HG03064 (cell line): Measurements from ENCODE around the gene ACTR3C.
"Not testable (repeated sequence)": the region's sequence is repeated elsewhere in the genome, so short reads cannot be mapped to it uniquely, and the experiment has no call there.

ENCODE experiments used
- ATAC-seq: cut with Tn5 transposase; IDR thresholded peaks from one replicate; pipeline ENCODE4 v1.9.1; 2021; ENCODE audit warnings: low read depth; ENCODE audit not compliant: unreplicated experiment

Gene ACTR3C

DNA sequence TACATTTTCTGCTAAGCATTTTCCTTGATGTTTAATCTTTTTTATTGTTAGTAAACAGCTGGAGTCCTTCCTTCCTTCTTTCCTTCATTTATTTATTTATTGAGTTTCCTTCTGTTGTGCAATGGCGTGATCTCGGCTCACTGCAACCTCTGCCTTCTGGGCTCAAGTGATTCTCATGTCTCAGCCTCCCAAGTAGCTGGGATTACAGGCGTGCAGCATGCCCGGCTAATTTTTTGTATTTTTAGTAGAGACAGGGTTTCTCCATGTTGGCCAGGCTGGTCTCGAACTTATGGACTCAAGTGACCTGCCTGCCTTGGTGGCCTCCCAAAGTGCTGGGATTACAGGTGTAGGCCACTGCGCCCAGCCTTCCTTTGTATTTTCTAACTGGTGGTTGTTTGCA is 6.4 kb downstream of the ACTR3C start:
- ATAC-seq = not testable (repeated sequence)

DNA sequence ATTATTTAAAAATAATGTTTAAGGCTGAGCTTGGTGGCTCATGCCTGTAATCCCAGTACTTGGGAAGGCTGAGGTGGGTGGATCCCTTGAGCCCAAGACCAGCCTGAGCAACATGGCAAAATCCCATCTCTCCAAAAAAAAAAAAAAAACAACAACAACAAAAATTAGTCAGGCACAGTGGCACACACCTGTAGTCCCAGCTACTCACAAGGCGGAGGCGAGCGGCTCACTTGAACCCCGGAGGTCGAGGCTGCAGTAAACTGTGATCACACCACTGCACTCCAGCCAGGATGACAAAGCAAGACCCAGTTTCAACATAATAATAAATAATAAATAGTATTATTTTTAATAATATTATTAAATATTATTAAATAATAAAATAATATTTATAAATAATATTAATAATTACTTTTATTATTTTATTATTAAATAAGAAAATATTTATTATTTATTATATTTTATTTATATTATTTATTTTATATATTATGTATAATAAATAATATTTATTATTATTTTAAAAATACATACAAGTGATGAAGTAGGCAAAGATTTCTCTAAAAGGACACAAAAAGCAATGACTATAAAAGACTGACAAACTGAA is 8.6 kb downstream of the ACTR3C start:
- ATAC-seq = no peak

DNA sequence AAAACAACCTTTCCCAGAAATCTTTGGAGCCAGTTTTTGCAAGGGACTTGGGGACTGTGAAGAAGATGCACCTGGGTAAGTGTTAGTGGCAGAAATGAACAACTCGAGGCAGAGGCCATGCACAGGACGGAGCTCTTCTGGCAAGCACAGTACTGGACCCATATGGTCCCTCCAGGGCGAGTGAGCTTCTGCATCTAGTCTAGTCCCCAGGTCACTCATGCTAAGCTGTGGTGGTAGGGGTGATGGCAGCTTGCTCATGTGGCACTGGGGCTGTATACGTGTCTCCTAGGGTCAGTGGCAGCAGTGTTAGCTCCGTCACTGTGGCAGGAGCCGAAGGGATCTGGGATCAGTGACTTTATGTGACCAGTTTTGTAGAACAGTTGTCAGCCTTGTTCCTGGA is 9.5 kb downstream of the ACTR3C start:
- no peak for ATAC-seq

DNA sequence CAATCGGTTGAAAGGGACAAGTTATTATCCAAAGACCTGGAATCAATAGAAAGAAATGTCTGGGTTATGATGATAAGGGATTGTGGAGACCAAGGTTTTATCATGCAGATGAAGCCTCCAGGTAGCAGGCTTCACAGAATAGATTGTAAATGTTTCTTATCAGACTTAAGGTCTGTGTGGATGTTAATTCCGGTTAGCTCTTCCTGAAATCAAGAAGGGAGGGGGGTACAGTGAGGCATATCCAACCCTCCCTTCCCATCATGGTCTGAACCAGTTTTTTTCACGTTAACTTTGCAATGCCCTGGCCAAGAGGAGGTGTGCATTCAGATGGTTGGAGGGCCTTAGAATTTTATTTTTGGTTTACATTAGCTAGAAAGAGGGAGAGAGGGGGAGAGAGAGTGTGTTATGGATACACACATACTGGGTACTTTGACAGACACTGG is 10.0 kb downstream of the ACTR3C start:
- ATAC-seq = no peak

DNA sequence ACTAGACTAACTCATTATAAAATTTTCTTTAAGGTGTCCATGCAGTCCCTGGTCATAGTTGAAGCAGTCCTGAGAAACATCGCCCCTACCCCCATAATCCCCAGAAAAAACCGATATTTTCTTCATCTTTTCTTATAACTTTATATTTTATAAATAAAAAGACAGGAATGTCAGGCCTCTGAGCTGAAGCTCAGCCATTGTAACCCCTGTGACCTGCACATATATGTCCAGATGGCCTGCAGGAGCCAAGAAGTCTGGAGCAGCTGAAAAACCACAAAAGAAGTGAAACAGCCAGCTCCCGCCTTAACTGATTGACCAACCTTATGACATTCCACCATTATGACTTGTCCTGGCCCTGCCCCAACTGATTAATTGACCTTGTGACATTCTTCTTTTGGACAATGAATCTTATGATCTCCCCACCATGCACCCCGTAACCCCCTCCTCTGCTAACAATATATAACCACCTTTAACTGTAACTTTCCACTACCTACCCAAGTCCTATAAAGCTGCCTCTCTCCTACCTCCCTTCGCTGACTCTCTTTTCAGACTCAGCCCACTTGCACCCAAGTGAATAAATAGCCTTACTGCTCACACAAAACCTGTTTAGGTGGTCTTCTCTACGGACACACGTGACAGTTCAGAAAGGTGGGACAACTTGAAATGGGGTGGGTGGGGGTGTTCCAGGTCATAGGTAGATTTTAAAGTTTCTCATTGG is 10.5 kb downstream of the ACTR3C start:
- ATAC-seq = not testable (repeated sequence)

DNA sequence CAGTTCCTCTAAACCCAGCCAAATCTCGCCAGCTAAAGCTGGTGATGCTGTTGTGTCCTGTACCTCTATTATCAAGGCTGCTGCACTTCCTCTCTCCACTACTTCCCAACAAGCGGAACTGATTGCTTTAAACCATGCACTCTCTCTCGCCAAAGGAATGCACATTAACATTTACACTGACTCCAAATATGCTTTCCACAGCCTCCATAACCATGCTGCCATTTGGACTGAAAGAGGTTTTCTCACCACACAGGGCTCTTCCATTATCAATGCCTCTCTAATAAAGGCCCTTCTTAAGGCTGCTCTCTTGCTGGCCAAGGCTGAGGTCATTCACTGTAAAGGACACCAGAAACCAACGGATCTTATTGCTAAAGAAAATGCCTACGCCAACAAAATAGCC is 11.6 kb downstream of the ACTR3C start:
- ATAC-seq = no peak

DNA sequence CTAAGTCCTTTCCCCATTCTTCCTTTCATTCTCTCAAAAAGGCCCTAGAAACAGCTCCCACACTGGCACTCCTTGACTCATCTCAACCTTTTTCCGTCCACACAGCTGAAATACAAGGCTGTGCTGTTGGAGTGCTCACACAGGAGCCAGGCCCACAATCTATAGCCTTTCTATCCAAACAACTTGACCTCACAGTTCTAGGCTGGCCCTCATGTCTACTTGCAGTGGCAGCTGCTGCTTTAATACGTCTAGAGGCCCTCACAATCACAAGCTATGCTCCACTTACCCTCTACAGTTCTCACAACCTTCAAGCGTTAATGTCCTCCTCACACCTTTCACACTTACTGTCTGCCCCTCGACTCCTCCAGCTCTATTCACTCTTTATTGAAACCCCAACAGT is 12.2 kb downstream of the ACTR3C start:
- no peak for ATAC-seq

DNA sequence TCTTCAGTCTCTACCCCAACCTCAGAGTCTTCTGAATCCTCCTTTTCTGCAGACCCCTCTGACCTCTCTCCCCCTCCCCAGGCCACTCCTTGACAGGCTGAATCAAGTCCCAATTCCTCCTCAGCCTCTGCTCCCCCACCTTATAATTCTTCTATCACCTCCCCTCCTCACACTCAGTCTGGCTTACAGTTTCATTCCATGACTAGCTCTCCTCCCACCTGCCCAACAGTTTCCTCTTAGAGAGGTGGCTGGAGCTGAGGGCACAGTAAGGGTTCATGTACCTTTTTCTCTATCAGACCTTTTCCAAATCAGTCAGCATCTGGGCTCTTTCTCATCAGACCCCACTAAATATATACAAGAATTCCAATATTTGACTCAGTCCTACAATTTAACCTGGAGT is 14.8 kb downstream of the ACTR3C start:
- ATAC-seq = no peak

DNA sequence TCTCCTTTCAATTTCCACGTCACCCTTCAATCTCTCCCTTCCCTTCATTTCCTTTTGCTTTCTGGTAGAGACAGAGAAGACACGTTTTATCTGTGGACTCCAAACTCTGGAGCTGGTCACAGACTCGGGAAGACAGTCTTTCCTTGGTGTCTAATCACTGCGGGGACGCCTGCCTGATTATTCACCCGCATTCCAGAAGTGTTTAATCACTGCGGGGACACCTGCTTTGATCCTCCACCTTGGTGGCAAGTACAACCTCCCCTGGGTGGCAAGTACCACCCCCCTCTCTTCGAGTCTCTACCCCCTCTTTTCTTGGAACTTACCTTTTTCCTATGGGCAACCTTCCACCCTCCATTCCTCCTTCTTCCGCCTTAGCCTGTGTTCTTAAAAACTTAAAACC is 15.4 kb downstream of the ACTR3C start:
- no peak for ATAC-seq

DNA sequence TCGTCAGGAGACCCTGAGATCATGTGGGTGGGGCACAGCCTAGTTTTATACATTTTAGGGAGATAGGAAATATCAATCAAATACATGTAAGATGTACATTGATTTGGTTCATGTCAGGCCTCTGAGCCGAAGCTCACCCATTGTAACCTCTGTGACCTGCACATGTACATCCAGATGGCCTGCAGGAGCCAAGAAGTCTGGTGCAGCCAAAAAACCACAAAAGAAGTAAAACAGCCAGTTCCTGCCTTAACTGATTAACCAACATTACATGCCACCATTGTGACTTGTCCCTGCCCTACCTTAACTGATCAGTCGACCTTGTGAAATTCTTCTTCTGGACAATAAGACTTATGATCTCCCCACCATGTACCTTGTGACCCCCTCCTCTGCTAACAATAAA is 16.2 kb downstream of the ACTR3C start:
- ATAC-seq = no peak

DNA sequence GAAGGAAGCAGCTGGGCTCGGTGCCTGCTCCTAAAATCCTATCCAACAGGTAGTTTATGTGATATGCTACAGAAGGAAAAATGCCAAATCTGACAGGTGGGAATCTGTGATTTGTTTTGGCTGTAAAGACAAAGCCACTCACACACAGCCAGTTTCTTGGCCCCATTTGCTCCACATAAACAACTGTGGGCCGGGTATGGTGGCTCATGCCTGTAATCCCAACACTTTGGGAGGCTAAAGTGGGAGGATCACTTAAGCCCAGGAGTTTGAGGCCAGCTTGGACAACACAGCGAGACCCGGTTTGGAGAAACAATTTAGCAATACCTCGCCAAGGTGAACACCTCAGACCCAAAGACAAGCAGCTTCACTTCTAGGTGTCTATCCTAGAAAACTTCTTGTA is 17.0 kb downstream of the ACTR3C start:
- not testable (repeated sequence) for ATAC-seq

DNA sequence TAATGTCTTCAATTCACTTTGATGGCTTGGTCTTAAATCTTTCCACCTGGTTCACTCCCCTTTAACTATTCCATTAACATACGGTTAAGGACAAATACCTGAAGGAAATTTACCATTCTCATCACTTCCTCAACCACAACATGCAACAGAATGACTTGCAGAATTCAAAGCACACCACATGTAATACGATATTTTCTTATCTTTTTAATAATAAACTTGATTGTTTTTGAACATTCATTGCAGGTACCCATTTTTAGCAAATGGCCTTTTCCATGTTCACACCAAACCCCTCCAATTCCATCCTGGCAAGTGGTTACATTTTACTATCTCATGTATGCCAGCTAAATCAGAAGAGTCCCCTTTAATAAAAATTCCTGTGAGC is 17.5 kb downstream of the ACTR3C start:
- ATAC-seq = not testable (repeated sequence)

DNA sequence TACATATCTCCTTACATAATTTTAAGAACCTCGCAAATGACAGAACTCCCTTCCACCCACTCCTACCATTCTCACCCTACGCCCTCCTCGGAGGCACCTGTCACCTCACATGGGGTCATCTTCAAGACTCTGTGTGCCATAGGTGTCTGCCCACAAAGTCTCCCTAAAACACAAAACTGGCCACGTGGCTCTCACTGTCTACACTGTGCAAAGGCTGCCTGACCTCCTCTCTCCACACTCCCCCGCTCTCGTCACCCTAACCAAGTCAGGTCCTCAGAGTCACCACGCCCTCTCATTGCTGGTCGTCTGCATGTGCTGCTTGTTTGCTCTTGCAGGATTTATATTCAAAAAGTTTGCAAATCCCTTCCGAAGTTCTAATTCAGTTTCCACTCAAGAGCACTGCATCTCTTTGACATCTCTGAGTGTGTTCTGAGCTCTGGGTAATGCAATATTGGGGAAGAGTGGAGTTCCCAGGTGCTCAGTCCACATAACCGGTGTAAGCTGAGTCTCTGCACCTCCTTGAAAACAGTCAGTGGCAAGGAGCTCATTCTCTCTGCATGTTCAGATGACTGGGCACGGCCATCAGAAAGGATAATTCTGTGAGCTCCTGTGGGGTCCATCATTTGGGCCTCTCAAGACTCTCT is 18.0 kb downstream of the ACTR3C start:
- ATAC-seq = not testable (repeated sequence)

DNA sequence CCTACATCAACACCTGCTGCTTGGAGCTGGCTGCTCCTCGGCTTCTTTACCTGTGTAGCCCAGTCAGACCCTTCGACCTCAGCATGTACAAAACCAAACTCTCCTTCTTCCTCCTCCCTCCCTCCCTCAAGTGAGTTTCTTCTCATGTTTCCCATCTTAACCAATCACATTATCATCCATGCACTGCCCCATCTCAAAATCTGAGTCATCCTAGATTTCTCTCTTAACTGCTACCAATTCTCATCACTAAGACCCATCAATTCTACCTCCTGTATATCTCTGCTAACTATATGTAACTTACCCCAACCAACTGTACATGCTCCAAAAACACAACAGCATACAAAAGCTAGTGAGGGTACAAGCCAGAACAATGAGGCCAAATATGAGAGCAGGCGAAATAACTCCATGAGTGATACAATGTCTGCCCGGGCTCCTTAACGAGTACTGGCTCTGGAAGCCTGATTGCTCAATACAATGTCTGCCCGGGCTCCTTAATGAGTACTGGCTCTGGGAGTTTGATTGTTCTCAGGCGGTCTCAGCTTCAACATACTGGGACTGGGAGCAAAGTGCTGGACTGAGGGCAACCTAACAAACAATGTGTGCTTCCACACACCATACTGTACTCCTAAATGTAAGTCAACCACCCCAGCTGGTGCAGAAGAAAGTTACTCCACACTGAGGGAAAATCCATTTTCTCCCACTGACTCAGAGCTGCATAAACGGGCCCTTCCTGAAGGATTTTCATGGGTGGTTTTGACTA is 18.7 kb downstream of the ACTR3C start:
- ATAC-seq = not testable (repeated sequence)

DNA sequence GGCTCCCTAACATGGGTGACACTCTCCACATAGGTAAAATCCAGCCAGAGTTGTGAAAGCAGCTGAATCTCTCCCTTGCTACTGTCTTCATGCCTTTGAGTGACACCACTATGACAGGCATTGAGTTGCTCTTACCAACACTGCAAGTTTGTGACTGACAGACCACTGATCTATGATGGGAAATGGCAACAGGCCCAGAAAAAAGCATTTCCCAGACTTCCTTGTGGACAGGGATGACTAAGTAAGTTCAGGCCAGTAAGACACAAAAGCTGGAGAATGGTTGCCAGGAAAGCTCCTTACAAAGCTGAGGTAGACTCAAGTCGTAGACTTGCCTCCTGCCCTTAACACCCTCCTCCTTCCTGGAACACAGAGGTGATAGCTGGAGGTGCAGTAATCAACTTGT is 20.4 kb downstream of the ACTR3C start:
- ATAC-seq = not testable (repeated sequence)

DNA sequence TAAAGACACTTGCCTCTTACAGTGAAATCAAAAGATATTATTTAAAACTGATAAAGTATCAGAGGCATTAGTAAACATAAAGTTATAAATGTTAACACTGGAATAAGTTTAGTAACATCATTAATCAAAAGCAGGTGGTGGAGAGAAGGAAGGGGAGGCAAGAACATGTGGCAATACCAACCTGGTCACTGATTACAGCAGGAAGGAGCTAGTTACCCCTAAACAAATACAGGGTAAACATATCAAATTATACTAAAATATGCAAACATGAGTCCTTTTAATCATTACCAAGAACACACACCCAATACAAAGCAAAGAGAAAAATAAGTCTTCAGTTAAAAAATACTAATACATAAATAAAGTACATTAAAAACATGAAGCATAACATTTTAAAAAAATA is 25.4 kb downstream of the ACTR3C start:
- not testable (repeated sequence) for ATAC-seq

DNA sequence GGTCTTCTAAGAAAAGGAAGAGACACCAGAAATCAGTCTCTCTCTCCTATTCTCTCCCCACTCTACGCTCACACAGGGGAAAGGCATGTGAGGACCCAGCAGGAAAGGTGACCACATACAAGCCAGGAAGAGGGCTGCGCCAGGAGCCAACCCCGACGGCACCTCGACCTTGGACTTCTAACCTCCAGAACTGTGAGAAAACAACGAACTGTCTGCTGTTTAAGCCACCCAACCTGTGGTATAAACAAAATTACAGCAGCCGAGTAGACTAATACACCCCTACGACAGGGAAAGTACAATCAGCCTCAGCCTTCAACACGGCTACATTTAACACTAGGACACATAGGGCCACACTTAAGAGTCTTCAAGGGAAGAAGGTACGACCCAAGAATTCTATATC is 26.5 kb downstream of the ACTR3C start:
- ATAC-seq = not testable (repeated sequence)

DNA sequence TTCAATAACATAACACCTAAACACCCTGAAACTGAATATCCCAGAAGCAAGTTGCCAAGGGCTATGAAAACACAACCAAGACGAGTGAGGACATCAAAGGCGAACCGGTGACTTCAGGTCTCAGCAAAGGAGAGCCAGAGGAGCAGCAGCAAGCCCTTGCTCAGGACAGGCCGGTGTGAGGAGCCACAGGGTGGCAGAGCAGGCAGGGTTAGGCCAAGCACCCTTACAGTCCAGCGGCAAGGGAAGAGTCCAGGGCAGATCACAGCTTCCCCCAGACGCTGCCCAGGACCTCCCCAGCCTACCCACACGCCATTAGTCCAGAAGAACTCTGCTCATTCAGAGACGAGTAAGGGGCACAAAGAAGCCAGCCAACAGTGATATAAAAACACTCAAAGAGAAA is 27.7 kb downstream of the ACTR3C start:
- ATAC-seq = not testable (repeated sequence)

DNA sequence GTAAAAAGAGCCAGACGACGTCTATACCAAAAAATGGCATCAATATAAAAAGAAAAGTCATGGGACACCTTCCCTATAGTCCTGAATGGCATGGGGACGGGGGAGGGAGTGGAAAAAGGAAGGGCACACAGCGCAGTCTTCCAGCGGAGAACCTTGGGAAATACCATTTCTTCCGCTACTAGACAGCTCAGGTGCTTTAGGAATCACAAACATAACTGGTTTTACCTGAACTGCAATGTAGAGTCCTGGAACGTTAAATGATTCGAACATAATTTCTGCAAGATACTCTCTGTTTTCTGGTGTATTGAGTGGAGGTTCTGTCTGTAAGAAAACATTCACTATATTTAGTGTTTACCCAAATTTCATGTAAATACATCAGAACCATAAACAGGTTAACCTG is 28.3 kb downstream of the ACTR3C start:
- not testable (repeated sequence) for ATAC-seq

DNA sequence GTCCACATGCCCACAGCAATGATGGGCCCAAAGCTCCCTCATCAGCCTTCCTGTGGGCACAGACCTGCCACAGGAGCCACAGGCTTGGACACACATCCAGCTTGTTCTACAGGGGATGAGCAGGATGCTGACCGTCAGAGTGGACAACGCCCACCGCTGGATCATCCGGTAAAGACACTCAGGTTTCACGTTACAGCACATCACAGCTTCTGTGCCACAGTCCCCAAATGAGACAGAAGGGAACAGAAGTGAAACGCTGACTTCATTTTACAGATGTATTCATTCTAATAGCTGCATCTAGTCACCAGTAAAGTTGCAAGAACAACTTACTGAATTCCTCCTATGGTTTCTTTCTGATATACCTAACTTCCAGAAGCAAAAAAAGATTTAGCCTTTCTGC is 33.0 kb downstream of the ACTR3C start:
- ATAC-seq = not testable (repeated sequence)

DNA sequence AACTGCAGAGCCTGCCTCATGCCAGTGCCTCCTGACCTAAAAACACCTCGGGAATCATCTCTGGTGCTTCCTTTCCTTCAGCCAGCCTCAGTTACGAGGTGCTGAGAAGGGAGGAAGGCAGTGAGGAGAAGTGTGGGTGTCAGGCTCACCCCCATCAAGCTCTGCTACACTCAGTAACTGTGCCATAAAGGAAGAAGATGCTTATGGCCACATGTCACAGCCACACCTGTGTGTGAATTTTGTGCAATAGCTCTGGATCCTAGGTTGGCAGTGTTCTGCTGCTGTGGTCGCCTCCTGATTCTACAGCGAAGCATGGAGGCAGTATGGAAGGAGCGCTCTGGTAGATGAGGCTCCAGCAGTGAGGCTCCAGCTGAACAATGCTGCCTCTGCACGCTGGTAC is 34.5 kb downstream of the ACTR3C start:
- ATAC-seq = not testable (repeated sequence)
